Stimulated activated effector memory CD8-positive, alpha-beta T cell treated with anti-CD3 and anti-CD28 coated beads, Interleukin-12 subunit alpha, Interleukin-12 subunit beta, amount 100 ng/mL, for 72 hours (primary cell): Measurements from ENCODE around the gene MYL12B.
A peak's percentile ranks its signal among the peaks of the same experiment; 100 is the strongest.
"Not testable (repeated sequence)": the region's sequence is repeated elsewhere in the genome, so short reads cannot be mapped to it uniquely, and the experiment has no call there.

Experiments used
- ATAC-seq: fragments of 150-1000 bp; cut with Tn5 transposase; 2 replicates; pipeline ENCODE4 v1.10.0; 2021
- DNase-seq, 2 donors: peaks; one replicate each; pipeline ENCODE4 v3.0.0; 2021 to 2022; ENCODE audit warnings: low spot score in 2 of 2
- H3K27ac Mint-ChIP-seq: one replicate; pipeline ENCODE4 v1.8.0; 2022; ENCODE audit warnings: mild to moderate bottlenecking, mixed read lengths
- H3K36me3 Mint-ChIP-seq: one replicate; pipeline ENCODE4 v1.8.0; 2022; ENCODE audit warnings: mild to moderate bottlenecking, mixed read lengths
- H3K4me1 Mint-ChIP-seq: one replicate; pipeline ENCODE4 v1.8.0; 2022; ENCODE audit warnings: mixed read lengths
- H3K4me3 Mint-ChIP-seq: one replicate; pipeline ENCODE4 v1.8.0; 2022; ENCODE audit warnings: mild to moderate bottlenecking, mixed read lengths
- H3K9me3 Mint-ChIP-seq: one replicate; pipeline ENCODE4 v1.8.0; 2022; ENCODE audit warnings: mixed read lengths

MYL12B gene

DNA sequence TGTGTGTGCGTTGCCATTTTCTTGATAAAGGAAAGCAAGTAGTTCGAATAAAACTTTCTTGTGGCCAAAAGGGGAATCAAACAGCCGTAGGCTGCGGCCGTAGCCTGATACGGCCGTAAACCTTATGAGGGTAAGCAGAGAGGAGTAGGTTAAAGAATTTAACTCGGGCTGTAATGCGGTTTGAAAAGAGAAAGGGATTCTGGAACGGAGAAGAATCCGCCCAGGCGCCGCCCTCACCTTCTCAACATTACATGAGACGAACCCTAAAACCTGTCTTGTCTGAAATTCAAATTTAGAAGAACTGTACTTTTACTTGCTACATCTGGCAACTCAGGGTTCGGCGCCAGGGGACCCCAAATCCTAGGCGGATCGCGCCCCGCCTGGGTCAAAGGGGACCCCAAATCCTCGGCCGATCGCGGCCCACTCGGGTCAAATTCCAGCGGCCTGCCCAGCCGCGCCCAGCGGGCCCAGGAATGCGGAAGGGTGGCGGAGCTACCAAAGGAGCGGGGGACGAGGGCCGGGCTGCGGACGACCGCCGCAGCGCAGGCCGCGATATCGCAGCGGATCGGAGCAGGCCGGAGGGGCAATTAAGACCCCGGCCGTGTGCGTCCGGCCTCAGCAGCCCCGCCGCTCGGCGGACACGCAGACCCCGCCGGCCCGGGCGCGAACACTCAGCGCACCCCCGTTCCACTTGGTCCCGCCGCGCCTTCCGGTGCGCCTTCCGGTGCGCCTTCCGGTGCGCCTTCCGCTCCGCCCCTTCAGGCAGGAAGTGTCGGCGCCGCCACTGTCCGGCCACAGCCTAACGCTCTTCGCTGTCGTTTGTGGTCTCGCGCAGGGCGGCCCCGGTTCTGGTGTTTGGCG, at the start of gene MYL12B:
Gene MYL12B (plus strand): TSS at position 761 of the 861 bp plus-strand sequence. CDS start 10,766 bp downstream, outside the sequence.
- H3K27ac Mint-ChIP-seq: peak within 1 kb of the TSS; percentile 98
- H3K4me3 Mint-ChIP-seq: peak within 1 kb of the TSS; percentile 89
- peak; percentile 69 to 92 for DNase-seq
- H3K36me3 Mint-ChIP-seq: peaks cover 42% of the 10 kb centered on the region
- peak; percentile 88 for ATAC-seq
- no peaks in the 10 kb centered on the region for H3K9me3 Mint-ChIP-seq
- peaks cover 83% of the 10 kb centered on the region for H3K4me1 Mint-ChIP-seq

DNA sequence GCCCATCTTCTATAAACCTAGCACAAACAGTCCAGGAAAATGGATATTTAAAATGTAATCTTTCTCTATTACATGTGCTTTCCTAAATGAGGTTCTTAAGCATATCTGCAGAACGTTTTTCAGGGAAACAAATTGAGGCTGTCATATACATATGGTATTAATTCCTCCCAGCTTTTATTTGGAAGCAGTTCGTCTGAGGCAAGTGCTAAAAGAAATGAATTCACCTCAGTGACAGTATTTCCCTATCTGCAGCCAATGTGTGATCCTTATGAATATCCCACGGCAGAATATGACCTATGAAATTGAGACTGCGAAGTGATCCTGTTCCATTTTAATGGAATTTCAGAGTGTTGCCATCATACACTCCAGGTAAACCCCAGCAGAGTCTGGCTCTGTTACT, 49.3 kb upstream of the MYL12B start:
- DNase-seq: no peak
- Mint-ChIP-seq H3K9me3 (no peaks in the 10 kb centered on the region), H3K4me3 (no peak overlapping the region), H3K36me3 (no peaks in the 10 kb centered on the region), H3K4me1 (peaks cover 14% of the 10 kb centered on the region), H3K27ac (no peak overlapping the region)
- ATAC-seq: no peak

DNA sequence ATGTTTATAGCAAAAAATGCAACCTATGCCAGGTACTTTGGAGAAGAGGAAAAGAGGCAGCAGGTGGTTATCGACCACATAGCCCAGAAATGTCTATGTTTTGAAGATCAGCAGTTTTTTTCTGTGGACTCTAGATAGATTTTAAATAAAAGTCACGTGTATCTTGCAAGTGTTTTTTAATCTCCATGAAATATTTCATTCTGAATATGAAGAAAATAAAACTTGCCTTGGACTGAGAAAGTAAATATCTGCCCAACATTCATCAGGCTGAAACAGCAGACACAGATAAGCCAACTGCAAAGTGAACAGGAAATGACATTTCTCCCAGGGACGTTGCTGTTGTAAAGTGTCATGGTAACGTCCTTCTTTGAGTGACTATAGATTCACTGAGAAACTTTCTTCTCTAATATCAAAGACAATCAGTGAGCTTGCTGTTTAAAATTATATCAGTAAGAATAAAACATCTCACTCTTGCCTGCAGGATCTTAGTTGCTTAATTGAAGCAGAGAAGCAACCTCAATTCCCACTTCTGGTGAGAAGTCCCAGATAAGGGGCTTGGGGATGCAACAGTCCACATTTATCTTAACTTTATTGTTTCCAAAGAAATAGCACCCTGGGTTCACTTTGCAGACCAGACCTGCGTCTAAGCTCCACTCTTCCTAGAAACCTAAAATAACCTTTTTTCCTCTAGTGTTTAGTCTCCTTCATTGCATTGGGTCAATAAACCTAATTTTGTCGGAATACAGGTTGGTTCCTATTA, 48.5 kb upstream of the MYL12B start:
- peak; percentile 44 for ATAC-seq
- Mint-ChIP-seq H3K9me3 (no peaks in the 10 kb centered on the region), H3K27ac (no peak overlapping the region), H3K4me1 (peaks cover 14% of the 10 kb centered on the region), H3K36me3 (no peaks in the 10 kb centered on the region), H3K4me3 (no peak overlapping the region)
- DNase-seq: no peak

DNA sequence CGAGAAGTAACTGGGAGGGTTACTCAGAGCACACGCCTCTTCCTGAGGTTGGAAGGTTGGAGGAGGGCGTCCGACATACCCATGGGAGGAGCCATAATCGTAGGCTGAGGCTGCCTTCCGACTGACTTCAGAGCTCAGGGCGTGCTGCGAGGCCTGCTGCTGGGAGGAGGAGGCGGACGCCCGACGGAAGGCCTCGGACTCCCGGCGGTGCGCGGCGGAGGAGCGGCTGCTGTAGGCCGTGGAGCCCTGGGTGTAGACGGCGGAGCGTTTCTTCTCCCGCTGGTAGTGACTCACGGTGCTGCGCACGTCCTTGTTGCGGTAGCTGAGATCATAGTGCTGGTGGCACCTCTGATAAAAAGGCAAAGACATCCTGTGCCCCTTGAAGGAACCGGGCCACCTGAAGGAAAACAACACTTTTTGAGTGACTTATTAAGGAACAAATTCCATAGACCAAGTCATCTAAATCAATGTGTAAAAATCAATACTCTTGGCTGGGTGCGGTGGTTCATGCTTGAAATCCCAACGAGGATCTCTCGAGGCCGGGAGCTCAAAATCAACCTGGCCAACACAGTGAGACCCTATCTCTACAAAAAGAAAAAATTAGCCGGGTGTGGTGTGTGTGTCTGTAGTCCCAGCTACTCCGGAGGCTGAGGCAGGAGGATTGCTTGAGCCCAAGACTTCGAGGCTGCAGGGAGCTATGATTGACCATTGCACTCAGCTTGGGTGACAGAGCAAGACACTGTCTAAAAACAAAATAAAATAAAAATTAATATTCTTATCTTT, 46.9 kb upstream of the MYL12B start:
- Mint-ChIP-seq H3K27ac (no peak overlapping the region), H3K4me3 (no peak overlapping the region), H3K9me3 (no peaks in the 10 kb centered on the region), H3K4me1 (peaks cover 14% of the 10 kb centered on the region), H3K36me3 (no peaks in the 10 kb centered on the region)
- DNase-seq (no peak), ATAC-seq (no peak)

DNA sequence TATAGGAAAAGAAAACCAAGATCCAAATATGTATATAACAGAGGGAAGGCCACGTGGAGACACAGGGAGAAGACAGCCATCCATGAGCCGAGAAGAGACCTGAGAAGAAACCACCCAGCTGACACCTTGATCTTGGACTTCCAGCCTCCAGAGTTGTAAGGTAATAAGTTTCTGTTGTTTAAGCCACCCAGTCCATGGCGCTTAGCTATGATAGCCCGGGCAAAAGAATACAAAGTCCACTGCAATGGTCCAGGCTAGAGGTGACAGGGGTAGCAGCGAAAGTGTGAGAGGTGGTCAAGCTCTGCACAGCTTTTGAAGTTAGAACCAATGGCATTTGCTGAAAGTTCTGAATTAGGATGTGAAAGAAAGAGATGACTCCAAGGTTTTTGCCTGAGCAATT, 44.9 kb upstream of the MYL12B start:
- H3K9me3 Mint-ChIP-seq: no peaks in the 10 kb centered on the region
- ATAC-seq (no peak), DNase-seq (no peak)
- no peak overlapping the region for H3K27ac Mint-ChIP-seq
- no peak overlapping the region for H3K4me3 Mint-ChIP-seq
- H3K36me3 Mint-ChIP-seq: no peaks in the 10 kb centered on the region
- peaks cover 9% of the 10 kb centered on the region for H3K4me1 Mint-ChIP-seq

DNA sequence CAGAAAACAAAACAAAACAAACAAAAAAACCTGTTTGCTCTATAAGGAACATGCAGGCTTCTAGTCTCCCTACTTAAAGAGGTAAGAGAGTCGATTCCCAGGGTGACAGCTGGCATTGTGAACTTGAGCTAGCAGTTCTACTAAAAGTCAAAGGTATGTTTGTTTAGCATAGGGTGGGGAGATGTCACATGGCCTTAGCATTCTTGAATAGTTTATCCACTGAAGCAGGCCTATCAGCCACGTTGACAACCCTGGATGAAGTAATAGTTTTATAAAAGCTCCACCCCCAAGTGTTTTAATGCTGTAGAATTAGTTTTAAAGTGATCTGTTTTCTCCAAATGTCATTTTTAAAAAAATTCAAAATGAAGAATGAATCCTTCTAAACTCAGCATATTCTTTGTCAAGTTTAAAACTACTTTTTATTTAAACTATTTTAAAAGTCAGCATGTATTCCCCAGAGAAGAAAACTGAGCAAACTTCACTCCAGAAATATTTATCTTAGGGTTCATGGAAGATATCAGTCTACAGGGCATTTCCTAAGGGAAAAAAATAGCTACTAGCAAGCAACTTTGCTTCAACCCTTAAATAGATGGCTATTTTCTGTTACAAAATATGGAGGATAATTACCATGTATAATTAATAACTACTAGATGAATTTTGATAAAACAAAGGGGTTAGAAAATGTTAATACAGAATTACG, 43.8 kb upstream of the MYL12B start:
- Mint-ChIP-seq H3K4me1 (peaks cover 10% of the 10 kb centered on the region), H3K4me3 (no peak overlapping the region), H3K27ac (no peak overlapping the region), H3K36me3 (no peaks in the 10 kb centered on the region), H3K9me3 (no peaks in the 10 kb centered on the region)
- DNase-seq (no peak), ATAC-seq (no peak)

DNA sequence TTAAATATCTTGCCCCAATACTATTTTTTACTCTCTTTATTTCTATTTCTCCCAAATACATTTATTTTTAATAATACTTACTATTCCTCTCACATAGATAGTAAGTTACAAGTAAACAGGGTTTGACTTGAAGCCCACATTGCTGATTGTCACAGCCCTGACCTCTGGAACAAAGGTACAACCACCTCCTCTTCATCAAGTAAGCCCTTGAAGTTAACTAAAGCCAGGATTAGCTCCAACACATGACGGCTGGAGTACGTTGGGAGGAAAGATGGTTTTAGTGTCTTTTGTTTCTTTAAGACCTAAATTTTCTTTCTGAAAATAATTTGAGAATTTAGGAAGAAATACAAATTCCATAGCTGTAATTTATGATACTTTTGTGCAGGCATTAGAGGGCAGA, 43.1 kb upstream of the MYL12B start:
- Mint-ChIP-seq H3K36me3 (no peaks in the 10 kb centered on the region), H3K9me3 (no peaks in the 10 kb centered on the region), H3K4me1 (peaks cover 16% of the 10 kb centered on the region), H3K27ac (no peak overlapping the region), H3K4me3 (no peak overlapping the region)
- DNase-seq (no peak), ATAC-seq (no peak)

DNA sequence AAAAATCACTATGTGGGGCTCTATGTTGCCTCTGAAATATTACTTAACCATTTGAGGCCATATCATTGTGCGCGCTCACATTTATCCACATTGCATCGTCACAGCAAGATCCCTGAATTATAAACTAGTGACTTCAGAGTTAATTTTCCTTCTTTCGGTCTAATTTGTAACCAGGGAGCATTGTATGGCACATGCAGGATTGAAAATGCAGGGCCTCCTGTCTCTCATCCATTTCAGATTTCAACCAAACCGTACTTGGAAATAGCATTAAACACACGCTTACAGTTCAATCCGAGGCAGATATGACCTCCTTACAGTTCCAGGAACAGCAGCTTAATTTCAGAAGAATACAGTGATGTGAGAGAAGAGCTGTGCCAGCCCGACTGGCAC, 42.7 kb upstream of the MYL12B start:
- H3K27ac Mint-ChIP-seq: no peak overlapping the region
- ATAC-seq: no peak

DNA sequence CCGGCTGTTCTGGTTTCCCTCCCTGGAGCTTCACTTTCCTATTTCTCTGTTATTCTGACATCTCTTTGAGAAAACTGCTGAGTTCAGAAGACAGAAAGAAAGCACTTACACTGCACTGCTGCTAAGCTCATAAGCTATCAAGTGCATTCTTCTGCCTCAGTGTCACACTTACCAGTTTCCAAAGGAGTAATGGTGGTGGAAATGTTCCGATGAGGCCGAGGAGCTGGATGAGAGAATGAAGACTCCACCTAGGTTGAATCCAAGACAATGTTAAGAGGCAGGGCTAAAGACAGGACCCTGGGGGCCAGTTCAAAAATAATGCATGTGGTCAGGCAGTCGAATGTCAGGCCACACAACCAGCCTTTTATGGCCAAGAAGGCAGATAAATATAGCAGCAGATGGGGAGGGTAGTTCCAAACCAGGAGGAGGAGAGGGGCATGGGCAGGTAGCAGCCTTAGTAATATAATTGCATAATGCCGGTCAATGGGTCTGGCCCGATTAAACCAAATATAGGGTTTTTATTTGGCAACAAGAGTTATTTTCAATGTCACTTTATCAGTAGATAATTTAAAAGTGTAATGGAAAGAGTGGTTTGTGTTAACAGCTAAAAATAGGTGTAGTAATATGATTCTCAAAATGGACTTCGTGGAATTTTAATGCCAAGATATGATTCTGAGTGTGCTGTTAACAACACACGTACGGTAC, 42.1 kb upstream of the MYL12B start, which contains the start of gene MYOM1:
Gene MYOM1 (minus strand): TSS at position 338 of the 705 bp plus-strand sequence. CDS start 4,745 bp downstream, outside the sequence.
- Mint-ChIP-seq H3K36me3 (no peaks in the 10 kb centered on the region), H3K4me3 (no peak within 1 kb of the TSS), H3K27ac (no peak within 1 kb of the TSS), H3K4me1 (peaks cover 16% of the 10 kb centered on the region), H3K9me3 (no peaks in the 10 kb centered on the region)
- no peak for ATAC-seq
- DNase-seq: peak in 1 of 2 donors; percentile 30

More for the DNA sequence above, 42.7 kb upstream of the MYL12B start:
- DNase-seq: no peak
- H3K4me3 Mint-ChIP-seq: no peak overlapping the region
- no peaks in the 10 kb centered on the region for H3K9me3 Mint-ChIP-seq
- H3K4me1 Mint-ChIP-seq: peaks cover 16% of the 10 kb centered on the region
- no peaks in the 10 kb centered on the region for H3K36me3 Mint-ChIP-seq

DNA sequence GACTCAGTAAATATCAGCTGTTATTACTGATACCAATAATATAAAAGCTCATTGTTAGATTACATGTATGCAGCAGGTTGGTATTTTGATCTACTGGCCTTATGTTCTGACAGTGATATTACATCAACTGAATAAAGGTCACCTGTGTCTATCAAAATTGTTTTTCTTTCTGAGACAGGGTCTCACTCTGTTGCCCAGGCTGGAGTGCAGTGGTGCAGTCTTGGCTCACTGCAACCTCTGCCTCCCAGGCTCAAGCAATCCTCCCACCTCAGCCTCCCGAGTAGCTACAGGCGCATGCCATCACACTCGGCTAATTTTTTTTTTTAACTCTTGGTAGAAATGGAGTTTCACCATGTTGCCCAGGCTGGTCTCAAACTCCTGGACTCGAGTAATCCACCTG, 41.1 kb upstream of the MYL12B start:
- peaks cover 17% of the 10 kb centered on the region for H3K4me1 Mint-ChIP-seq
- not testable (repeated sequence) for H3K27ac Mint-ChIP-seq, H3K4me3 Mint-ChIP-seq, DNase-seq, H3K36me3 Mint-ChIP-seq, H3K9me3 Mint-ChIP-seq, ATAC-seq

DNA sequence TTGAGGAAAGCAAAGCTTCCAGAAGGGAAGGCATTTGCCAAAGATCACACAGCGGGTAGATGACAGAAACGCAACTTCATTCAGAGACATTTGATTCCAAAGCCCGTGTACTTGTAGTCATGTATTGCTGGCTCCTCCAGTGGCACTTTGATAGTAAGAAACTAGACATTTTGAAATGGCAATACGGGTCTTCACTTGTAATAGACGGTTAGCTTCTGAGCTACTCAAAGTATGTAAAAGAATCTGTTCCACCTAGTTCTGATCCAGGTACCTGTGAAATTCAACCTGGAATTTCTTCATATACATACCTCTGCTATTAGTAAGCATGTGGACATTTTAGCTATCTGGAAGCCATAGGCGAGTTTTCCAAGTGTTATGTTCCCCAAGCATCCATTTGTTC, 40.4 kb upstream of the MYL12B start:
- DNase-seq (peak in 1 of 2 donors; percentile 30), ATAC-seq (no peak)
- Mint-ChIP-seq H3K9me3 (no peaks in the 10 kb centered on the region), H3K36me3 (no peaks in the 10 kb centered on the region), H3K4me1 (peaks cover 24% of the 10 kb centered on the region), H3K4me3 (no peak overlapping the region), H3K27ac (no peak overlapping the region)

DNA sequence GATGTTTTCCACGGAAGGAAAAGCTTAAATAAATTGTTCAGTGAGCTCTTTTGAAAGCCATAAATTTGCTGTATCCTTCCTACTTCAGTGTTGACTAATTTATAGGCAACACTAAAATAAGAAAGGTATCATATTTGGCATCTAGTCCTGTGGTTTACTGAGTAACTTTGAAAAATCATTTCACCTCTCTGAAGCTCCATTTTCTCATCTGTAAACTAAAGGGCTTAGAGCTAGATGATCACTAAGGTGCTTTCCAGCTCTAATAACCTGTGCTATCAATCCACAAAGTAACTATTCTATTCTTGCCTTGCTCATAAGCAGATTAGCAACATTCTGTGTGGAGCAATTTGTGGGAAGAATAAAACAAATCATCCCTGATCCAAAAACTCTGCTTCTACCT, 38.6 kb upstream of the MYL12B start:
- no peak overlapping the region for H3K4me3 Mint-ChIP-seq
- no peak overlapping the region for H3K27ac Mint-ChIP-seq
- H3K9me3 Mint-ChIP-seq: no peaks in the 10 kb centered on the region
- DNase-seq (no peak), ATAC-seq (peak; percentile 84)
- H3K4me1 Mint-ChIP-seq: peaks cover 24% of the 10 kb centered on the region
- no peaks in the 10 kb centered on the region for H3K36me3 Mint-ChIP-seq

DNA sequence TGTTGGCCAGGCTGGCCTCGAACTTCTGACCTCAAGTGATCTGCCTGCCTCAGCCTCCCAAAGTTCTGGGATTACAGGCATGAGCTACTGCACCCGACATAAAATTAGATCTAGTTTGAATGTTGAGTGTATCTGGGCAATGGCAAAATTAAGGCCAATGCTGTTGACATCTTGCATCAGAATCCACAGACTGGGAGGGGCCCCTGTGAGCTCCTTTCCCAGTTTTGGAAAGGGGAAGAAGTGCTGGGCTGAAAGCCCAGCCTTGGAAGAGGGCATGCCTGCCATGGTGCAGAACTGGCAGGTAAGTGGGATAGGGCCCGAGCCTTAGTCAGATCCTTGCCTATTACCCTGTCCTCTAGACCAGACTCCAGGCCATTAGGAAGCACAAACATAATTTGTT, 37.7 kb upstream of the MYL12B start:
- DNase-seq (no peak), ATAC-seq (no peak)
- H3K27ac Mint-ChIP-seq: no peak overlapping the region
- no peak overlapping the region for H3K4me3 Mint-ChIP-seq
- H3K9me3 Mint-ChIP-seq: no peaks in the 10 kb centered on the region
- H3K4me1 Mint-ChIP-seq: peaks cover 23% of the 10 kb centered on the region
- H3K36me3 Mint-ChIP-seq: no peaks in the 10 kb centered on the region

DNA sequence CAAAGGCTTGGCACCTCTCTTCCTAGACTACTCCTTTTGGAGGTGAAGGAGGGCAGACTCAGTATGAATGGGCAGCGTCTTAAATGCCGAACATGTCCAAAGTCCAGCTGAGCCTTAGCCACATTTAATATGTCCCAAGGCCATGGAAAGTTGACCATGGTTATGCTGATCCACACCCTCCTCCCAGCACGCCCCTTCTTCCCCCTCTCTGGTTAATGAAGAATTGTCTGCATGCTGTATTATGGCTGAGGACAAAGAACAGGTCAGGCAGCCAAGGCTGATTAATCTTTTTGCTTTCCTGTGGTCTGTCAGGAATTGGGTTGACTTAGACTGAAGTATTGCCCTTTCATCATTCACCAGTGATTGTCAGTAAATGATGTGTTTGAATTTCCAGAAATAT, 36.3 kb upstream of the MYL12B start:
- DNase-seq: peak in 1 of 2 donors; percentile 39

More for the DNA sequence above, 36.3 kb upstream of the MYL12B start:
- no peaks in the 10 kb centered on the region for H3K36me3 Mint-ChIP-seq
- no peak overlapping the region for H3K27ac Mint-ChIP-seq
- H3K4me3 Mint-ChIP-seq: no peak overlapping the region
- ATAC-seq: no peak
- H3K9me3 Mint-ChIP-seq: no peaks in the 10 kb centered on the region
- peaks cover 15% of the 10 kb centered on the region for H3K4me1 Mint-ChIP-seq
